Left hindlimb (tissue), 1 donor: ENCODE results near the gene RTP1.
"Not testable (repeated sequence)": the region's sequence is repeated elsewhere in the genome, so short reads cannot be mapped to it uniquely, and the experiment has no call there.

Source experiments
- DNase-seq: peaks from one replicate; pipeline ENCODE4 v3.0.0-alpha.2; 2018

RTP1 gene

DNA sequence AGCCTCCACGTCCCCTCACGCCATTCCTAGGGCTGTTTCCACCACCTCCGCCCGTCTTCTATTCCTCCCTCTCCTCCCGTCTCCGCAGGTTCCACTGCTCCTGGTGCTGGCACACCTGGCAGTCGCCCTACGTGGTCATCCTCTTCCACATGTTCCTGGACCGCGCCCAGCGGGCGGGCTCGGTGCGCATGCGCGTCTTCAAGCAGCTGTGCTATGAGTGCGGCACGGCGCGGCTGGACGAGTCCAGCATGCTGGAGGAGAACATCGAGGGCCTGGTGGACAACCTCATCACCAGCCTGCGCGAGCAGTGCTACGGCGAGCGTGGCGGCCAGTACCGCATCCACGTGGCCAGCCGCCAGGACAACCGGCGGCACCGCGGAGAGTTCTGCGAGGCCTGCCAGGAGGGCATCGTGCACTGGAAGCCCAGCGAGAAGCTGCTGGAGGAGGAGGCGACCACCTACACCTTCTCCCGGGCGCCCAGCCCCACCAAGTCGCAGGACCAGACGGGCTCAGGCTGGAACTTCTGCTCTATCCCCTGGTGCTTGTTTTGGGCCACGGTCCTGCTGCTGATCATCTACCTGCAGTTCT, 2.3 kb downstream of the RTP1 start:
- not testable (repeated sequence) for DNase-seq

DNA sequence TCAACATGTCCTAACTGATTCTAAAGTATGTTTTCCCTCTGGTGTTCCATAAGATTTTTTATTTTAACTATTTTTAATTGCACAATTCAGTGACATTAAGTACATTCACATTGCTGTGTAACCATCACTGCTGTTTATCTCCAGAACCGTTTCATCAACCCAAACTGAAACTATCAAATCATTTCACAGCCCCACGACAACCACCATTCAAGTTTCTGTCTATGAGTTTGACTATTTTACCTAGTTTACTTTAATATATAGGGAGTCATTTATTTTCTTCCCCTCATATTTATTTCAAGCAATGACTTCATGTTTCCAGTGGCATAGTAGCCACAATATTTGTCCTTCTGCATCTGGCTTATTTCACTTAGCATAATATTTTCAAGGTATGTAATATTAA, 8.4 kb downstream of the RTP1 start:
- DNase-seq: no peak

DNA sequence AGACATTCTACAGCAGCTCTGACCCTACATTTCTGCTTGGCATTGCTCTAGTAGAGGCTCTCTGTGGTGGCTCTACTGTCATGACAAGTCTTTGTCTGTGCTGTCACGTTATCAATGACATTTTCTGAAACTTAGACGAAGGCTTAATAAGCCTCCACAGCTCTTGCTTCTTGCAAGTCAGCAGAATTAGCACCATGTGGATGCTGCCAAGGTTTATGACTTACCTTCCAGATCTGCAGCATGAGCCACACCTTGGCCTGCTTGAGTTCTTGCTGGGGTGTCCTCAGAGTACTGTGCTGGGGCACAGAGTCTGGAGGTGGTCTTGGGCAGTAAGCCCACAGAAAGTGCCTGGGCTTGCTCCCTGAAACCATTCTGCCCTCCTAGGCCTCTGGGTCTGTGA, 9.8 kb downstream of the RTP1 start:
- DNase-seq: no peak

DNA sequence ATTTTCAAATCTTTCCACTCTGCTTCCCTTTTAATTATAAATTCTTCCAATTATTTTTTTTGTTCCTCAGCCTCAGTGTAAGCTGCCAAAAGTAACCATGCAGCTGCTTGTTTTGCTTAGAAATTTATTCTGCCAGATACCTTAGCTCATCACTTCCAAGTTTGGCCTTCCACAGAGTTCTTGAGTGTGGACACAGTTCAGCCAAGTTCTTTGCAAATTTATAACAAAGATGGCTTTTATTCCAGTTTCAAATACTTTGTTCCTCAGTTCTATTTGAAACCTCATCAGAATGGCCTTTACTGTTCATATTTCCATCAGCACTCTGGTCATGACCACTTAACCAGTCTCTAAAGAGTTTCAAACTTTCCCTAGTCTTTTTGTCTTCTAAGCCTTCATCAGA, 10.3 kb downstream of the RTP1 start:
- no peak for DNase-seq

DNA sequence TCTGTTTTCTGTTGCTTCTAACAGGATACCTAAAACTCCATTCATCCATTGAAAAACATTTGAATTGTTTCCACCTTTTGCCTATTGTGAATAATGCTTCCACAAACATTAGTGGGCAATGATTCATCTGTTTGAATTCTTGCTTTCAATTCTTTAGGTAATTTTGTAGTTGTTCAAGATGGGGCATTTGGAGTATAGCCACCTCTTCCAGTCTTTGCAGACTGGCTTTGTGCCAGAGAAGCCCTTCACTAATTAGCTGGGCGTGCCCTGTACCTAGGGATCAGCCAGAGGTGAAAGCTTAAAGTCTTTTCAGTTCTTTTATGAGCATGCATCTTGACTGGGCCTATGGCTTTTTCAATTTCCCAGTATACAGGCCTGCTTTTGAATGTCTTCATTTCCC, 10.9 kb downstream of the RTP1 start:
- DNase-seq: no peak

DNA sequence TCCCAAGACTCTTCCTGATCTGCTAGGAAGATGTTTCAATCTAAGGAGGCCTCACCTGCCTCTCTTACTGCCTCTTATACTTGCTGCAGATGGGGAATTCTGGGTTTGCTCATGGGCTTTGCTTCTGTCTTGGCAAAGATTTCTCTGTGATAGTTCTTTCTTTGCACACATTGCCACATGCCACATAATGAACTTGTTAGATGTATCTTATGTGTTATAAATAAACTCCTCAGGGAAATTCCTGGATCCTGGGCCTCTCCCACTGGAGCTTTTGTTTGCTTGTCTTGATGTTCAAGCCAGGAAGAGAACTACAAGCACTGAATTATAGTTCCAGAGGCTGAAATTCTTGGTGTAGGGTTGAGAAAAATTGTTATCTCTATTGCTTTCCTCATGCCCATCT, 12.2 kb downstream of the RTP1 start:
- DNase-seq: no peak

DNA sequence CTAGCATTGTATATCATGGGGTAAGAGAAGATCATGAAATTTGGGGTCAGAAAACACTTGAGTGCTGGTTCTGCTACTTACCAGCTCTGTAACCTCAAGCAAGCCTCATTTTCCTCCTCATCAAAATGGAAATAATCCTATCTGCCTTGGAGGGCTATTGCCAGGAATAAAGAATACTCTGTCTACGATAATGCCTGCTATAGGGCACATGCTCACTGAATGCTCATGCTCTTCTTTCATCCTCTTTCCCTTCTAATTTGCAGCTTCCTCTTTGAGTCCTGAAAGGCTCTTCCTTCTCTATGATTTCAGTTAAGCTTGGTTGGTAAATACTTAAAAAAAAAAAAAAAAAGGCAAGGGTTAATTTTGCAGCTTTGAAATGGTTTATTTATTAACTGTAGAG, 12.8 kb downstream of the RTP1 start:
- no peak for DNase-seq

DNA sequence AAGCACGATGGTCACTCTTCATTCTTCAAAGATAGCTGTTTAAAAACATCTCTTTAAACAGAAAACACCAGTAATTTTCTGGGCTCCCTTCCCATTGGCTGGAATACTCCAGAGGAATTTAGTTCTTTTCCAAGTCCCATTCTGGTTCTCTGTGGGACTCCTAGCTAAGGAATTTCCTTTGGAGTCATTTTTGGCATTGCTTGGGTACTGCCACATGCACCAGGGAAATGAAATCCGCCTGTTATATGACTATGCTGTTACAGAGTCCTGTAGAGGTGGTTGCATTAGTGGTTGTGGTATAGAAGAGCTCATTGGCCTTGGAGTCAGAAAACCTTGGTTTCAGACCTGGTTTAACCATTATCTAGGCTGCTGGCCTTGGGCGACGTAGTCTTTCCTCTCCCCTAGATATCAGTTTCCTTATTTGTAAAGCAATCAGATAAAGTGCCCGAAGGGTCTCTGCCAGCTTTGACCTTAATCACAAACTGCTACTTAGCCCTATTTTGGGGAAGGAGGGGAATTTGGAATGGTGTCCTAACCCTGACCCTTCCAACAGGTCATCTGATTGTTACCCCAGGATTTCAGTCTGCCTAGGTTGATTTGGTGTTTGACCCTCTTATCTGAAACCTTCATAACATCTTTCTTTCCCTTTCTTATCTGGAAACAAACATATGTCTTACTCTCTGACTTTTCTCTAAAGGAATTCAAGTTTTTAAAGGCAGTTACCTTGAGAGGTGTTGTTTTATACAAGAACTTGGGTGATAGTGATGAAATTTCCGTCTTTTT, 13.4 kb downstream of the RTP1 start:
- DNase-seq: no peak

DNA sequence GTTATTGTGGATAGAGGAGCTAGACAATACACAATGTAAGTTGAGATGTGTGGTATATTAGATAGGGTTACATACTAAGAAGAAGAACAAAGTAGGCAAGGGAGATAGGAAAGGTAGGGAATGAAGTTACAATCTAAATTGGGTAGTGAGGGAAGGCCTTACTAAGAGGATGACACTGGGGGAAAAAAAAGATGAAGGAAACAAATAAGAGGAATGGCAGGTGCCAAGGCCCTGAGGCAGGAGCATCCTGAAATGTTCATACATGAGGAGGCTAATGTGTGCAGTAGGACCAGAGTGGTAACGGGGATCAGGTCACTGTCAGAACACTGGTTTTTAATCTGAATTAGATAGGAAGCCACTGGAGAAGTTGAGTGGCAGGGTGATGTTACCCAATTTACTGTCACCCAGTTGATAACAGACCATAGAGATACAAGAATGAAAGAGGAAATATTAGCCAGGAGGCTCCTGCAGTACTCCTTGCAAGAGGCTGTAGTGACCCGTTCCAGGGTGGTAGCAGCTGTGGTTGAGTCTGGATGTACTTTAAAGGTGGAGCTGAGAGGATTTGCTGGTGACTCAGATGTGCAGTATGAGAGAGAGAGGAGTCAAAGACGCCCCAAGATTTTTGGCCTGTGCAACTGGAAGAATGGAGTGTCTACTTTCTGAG, 14.4 kb downstream of the RTP1 start:
- no peak for DNase-seq

DNA sequence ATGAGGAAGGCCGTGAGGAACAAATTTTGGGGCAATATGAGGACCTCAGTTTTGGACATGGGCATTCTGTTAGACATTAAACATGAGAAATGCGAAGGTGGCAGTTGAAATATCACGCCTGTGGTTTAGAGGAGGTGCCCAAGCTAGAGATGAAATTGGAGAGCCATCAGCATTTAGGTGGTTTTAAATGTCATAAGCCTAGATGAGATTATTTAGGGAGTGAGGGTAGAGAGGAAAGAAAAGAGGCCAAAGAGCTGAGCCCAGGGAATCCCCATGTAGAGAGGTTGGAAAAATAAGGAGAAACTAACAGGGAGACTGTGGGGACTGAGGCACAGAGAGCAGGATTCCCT, 14.9 kb downstream of the RTP1 start:
- DNase-seq: no peak

DNA sequence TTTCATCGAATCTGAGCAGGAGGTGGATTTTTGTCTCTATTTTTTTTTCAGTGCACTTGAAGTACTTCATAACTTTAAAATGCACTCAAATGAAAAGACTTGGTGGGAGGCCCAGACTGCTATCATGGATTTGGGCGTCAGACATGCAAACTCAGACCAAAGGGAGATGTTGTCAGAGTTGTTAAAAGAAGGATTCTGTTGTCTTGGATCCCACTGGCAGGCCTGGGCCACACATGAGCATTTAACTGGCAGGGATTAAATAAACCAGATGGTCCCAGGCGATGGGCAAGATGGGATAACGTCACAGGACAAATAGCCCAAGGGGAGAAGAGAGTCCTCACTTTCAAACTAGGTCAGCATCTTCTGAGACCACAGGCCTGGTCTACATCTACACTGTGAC, 15.4 kb downstream of the RTP1 start:
- no peak for DNase-seq

DNA sequence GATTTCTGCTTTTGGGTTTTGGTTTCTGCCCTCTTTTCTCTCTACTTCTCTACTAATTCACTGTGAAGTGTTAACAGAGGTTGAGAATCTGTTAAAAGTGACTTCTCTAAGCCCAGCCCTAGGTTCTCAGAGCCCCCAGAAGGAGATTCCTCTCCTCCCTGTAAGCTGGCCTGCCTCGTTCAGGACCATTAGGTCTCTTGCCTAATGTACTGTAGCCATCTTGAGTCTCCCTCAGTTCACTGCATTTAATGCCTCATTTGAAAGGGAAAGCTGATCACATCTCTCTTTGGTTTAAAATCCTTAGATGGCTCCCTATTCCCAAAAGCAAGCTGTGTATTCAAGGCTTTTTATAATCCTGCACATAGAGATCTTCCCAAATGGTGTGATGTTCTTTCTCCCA, 16.3 kb downstream of the RTP1 start:
- no peak for DNase-seq

DNA sequence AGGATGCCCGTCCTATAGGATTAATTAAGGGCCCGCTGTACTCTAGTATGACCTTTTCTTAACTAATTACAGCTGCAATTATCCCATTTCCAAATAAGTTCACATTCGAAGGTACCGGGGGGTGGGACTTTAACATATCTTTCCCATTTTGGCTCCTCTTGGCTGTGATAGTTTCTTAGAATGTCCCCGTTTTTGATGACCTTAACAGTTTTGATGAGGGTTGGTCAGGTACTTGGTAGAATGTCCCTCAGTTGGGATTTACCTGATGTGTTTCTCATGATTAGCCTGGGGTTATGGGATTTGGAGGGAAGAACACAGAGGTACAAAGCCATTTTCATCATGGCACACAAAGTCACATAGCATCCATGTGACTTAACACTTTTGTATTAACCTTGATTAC, 18.2 kb downstream of the RTP1 start:
- DNase-seq: no peak

DNA sequence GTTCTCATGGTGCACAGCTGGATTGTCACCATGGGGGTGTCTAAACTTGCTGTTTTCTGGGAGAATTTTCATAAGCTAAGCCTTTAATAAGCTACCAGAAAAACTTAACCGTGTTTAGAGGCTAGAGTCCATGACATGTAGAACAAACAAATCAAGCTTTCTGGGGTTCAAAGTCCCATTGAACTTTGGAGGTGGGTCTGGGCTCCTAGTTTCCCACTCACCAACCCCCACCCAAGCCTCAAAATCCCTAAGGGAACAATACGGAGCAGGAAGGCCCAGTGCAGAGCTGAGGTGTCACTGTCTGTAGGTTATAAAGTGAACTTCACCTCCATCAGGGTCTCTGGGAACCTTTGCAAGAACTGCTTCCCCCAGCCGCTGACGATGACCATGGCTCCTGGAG, 25.5 kb downstream of the RTP1 start:
- no peak for DNase-seq

DNA sequence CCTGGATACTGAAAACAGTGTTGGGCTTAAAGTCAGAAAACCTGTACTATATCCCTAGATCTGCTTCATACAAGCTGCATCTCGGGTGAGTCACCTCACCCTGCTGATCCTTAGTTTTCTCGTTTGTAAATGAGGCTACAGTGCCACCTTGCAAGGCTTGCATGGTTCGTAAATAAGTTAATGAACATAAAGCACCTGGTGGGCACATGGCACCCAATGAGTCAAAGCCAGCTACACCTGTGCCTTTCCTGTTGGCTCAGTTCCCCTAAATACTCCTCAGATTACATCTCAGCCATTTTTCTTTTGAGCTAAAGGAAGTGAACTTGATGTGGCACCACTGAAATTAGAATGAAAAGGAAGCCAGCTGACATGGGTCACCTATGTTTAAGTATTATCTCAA, 26.5 kb downstream of the RTP1 start:
- DNase-seq: no peak

DNA sequence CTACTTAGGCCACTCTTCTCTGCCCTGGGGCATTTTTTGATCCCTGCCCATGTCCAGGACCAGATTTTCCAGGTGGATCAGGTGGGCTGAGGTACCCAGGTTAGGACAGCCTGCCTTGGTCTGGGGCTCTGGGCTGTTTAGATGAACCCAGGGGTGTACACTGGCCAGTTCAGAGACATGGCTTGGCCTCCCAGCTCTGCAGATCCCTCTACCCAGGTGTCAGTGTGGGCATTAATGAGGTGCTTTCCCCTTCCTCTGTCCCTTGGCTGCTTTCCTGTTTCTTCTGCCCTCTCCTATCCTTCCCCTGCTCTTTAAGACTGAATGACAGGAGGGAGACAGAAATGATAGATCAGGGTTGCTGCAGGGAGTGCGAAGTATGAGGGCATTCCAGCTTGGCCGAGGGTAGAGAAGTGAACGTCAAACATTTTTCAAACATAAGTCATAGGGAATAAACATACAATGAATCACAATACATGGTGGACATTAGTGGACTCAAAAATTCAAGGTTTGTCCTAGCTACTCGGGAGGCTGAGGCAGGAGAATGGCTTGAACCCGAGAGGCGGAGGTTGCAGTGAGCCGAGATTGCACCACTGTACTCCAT, 30.5 kb downstream of the RTP1 start:
- DNase-seq: no peak

DNA sequence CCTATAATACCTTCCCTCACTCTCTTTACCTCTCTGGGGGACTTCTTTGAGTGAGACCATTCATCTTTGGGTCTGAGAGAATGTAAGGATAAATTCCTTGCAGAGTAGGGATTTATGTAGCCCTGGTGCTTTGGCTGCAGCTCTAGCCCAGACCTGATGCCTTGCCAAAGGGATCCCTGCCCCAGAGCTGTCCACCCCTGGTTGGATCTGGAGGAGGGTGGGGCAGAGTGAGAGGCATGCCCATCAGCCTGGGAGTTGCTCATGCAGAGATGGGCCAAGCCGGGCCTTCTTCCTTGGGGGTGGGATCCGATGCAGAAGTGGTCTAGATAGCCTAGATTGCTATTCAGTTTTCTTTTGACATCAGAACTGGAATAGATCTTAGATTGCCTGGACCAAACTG, 31.5 kb downstream of the RTP1 start:
- DNase-seq: no peak

DNA sequence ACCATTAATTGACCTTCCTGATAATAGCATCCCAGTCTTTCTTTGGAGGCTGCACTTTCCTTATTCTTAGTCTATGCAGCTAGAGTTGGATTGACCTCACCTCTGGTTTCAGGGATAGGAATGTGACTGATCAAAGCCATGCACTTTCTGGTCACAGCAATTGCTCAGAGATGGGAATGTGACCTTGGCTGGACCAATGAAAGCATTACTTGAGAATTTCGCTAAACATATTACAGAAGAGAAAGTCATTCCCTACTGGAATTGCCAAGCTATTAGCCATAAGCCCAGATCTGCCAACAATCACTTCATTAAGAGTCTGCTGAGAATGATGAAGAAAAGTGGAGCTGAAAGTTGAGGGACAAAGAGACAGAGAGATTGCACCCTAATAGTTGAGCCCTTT, 32.7 kb downstream of the RTP1 start:
- DNase-seq: no peak

DNA sequence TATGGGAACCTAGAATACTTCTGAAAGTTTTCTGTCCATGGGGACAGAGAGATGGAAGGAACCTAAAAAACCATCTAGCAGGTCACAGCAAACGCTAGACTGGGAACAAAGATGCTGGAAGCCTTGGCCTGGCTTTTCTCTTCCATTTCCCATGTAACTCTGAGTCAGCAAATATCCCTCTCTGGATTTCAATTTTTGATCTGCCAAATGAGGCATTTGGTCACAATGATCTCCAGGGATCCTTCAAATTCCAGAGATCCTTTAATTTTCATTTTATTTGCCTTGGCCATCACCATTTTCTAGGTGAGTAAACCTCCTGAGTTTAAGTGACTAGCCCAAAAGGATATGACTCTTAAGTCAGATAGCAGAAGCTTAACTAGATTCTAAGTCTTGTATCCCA, 39.7 kb downstream of the RTP1 start:
- no peak for DNase-seq

DNA sequence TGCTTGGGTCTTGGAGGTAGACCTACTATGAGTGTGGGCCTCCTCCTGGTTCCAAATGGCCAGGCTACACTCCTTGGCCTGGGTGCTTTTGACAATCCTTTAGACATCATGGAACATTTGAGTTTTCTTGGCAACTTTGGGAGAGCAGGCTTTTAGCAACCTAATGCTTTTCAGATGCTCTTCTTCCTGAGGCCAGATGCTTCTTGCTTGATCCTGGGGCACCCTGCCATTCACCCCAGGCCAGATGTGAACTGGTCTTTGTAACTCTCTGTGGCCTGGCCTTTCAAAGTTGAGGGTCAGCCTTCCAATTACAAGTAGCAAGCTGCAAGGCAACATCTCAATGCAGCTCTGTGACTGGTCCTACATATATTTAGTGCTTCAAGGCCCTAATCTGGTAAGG, 40.5 kb downstream of the RTP1 start:
- no peak for DNase-seq

DNA sequence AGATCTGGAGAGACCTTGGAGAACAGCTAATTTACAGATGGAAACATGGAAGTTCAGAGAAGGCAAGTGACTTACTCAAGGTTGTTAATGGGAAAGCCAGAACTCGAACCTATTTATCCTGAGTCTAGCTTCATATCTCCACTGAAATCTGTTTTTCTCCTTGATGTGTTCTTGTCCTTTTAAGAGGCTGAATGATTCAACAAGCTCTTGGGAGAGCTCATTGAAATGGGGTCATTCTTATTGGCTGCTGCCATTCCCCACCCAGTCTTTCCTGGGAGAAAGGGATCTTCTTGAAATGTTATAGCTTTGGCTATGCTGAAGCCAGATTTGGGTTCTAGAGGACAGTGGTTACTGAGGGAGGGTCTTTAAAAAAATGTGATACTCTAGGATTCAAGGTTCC, 41.0 kb downstream of the RTP1 start:
- no peak for DNase-seq

DNA sequence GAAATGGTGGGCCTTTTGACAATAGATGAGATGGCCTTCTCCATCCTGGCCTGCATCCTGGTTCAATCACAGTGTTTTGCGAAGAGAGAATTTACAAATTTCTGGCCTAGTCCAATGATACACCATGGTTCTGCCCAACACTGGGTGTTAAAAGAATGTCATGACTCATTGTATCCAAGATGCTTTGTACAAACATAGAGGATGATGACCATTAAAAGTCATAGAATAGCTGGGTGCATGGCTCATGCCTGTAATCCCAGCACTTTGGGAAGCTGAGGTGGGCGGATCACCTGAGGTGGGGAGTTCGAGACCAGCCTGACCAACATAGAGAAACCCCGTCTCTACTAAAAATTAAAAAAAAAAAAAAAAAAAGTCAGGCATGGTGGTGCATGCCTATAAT, 41.5 kb downstream of the RTP1 start:
- not testable (repeated sequence) for DNase-seq

DNA sequence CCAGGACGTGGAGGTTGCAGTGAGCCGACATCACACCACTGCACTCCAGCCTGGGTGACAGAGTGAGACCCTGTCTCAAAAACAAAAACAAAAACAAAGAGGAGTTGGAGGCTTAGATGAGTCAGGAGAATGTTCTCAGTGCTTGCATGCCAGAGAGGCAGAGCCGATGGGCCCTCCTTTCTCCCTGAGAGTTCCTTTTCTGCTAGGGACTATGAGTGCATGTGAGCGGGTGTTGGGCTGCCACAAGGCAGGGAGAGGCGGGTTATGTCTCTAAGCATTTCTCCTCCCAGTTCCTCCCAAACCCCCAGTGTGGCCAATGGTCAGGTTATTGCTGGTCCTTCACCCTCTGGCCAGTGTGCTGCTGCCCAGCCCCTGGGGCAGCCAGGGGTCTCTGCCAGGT, 45.1 kb downstream of the RTP1 start:
- no peak for DNase-seq

DNA sequence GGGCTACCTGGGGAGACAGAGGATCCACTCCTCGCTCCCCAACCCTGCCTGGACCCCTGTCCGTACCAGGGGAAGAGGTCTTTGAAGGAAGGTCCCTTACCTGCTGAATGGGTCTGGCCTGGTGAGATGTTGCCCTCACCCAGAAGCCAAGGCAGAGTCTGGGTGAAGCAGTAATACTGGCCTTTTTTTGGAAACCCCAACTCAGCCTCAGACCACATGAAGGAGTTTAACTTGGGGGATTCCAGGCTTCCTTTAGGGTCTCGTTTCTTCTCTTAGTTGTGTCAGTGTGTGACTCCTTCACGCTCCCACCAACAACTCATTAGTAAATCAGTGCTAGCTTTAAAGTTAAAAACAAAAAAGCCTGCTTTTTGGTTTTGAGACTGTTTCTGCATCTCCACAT, 45.6 kb downstream of the RTP1 start:
- DNase-seq: no peak
